Mucosa of gallbladder (tissue), 1 donor: ENCODE results near the gene PCDHGA2. TPM values are rescaled to one million over a fixed set of nuclear protein-coding genes. Genes with fewer than 3 reads are reported as not detected.
A peak's percentile ranks its signal among the peaks of the same experiment; 100 is the strongest.
"Not testable (repeated sequence)": the region's sequence is repeated elsewhere in the genome, so short reads cannot be mapped to it uniquely, and the experiment has no call there.

Source experiments
- DNase-seq: peaks from one replicate; pipeline ENCODE4 v3.0.0-alpha.2; 2020; ENCODE audit warnings: low spot score
- total RNA-seq: library from RNA; stranded (reverse); gene quantifications from one replicate; pipeline ENCODE4 v1.2.1, GENCODE V29; 2021
- donor health status: DM: no; HTN: no; CAD: no.

The PCDHGA2 gene
- 6.7 TPM for total RNA-seq

DNA sequence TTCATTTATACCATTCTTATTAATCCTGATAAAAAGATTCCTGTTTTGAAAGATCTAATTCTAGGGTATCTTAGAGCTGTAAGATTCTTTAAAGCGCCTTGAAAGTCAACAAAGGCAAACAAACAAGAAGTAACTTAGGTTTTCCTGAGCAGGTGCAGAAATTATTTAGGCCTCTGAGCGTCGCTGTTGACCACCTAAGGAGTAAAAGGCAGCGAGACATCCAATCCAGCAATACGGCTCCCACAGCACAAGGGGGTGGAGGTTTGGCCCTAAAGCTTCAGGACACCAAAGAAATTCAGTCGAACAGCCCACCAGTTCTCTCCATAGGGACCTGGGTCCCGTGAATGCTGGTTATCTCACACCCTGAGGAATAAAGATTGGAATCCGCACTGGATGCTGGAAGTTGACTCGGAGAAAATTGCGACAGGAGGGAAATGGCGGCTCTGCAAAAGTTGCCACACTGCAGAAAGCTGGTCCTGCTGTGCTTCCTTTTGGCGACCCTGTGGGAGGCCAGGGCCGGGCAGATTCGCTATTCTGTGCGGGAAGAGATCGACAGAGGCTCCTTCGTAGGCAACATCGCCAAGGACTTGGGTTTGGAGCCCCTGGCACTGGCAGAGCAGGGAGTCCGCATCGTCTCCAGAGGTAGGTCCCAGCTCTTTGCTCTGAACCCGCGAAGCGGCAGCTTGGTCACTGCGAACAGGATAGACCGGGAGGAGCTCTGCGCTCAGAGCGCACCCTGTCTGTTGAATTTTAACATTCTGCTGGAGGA, at the start of gene PCDHGA2:
Gene PCDHGA2, plus strand, starts transcription at position 223 of the 769 bp plus-strand sequence.
- DNase-seq = no peak

DNA sequence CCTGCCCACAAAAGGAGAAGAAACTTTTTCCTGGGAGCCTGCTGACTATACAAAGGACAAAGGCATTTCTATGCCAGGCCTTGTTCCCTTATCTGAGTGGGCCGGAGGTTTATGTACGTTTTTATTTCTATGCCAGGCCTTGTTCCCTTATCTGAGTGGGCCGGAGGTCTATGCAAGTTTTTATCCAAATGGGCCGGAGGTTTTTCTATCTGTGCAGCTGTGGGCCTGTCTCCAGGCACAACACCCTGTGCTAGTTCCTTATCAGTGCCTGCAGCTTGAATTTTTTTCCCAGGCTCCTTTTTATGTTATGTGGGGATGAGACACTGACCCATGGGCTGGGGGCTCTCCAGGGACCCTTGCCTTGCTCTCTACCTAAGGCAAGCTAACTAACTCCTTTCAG, 40.2 kb upstream of the PCDHGA2 start:
- no peak for DNase-seq

DNA sequence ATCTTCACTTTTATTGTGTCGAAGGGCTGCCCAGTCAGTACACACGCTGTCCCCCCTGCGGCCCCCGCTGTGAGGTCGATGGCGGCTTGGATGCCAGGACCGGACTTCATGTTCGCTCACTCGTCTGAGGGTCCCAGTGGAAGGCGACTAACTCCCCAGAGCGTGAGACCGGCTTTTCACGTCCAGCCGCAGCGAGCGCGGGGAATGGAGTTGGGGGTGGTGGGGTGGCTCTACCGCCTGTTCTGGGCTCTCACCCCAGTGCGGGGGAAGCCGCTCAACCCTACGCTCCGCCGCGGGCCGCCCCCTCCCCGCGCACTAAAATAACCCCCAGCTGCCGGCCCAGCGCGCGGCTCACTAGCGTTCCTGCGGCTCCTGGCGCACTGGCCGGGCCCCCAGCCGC, 34.8 kb upstream of the PCDHGA2 start, which contains the start of gene SLC25A2:
Gene SLC25A2, minus strand, starts transcription at position 294 of the 400 bp plus-strand sequence. Its CDS starts 184 bp downstream, at position 110.
- DNase-seq = no peak

DNA sequence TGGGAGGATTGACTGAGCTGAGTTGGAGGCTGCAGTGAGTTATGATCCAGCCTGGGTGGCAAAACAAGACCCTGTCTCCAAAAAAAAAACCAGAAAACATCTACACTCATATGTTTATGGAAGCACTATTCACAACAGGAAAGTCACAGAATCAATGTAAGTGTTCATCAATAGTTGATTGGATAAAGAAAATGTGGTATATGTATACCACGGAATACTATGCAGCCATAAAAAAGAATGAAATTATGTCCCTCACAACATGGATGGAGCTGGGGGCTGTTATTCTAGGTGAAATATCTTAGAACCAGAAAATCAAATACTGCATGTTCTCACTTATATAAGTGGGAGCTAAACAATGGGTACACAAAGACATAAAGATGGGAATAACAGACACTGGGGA, 31.9 kb upstream of the PCDHGA2 start:
- no peak for DNase-seq

DNA sequence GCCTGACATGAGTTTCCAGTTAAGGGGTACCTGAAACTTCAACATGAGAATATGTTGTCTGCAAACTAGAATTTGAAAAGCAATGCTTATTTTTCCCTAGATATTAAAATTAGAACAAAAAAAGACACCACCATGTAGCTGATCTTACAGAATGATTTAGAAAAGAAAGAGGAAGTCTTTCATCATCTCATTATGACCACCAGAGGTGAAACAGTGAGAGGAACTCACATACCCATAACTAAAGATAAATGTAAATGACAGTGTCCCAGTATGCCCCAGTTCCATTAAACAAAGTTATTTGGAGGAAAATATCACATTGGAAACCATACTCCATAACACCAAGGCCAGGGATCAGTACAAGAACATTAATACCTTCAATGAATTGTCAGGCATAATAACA, 24.8 kb upstream of the PCDHGA2 start:
- no peak for DNase-seq

DNA sequence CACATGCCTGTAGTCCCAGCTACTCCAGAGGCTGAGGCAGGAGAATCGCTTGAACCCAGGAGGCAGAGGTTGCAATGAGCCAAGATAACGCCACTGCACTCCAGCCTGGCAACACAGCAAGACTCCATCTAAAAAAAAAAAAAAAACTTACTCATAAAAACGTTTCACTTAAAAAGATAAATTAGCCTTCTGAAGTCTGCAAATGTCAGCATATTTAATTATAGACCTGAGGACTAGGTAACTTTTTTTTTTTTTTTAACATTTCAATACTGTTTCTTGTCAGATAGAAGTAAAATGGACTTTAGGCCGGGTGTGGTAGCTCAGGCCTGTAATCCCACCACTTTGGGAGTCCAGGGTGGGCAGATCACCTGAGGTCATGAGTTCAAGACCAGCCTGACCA, 21.6 kb upstream of the PCDHGA2 start:
- not testable (repeated sequence) for DNase-seq

DNA sequence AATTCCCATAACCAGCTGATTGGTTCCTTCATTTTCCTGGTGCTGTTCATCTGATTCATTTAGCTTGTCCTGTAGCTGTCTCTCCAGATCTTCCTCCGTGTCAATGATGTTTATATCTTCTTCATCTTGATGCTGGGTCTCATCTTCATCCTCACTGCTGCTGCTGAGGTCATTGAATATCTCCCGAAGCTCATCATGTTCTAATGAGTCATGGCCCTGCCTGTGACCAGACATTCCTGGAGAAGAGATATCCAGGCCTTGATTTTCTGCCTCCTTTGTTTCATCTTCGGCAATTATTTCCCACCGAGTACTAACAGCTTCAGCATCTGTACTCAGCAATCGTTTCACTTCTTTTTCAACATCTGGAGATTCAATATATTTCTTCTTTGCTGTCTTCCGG, 19.4 kb upstream of the PCDHGA2 start:
- no peak for DNase-seq

DNA sequence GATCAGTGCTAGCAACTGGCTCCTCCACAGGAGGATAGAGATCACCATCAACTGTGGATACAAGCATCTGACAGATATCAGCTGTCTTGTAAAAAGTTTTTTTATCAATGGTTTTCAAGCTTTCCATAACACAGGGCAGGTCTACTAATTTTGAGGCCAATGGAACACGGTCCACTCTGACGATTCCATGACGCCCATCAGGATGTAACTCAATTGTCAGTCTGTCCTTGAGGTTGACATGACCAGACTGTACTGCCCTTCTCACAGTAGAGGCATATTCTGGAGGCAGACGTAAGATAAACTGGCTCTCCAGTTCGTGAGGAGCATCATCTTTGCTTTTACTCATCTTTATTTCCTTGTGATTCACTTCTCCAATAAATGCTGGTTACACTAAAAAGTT, 18.9 kb upstream of the PCDHGA2 start:
- no peak for DNase-seq

DNA sequence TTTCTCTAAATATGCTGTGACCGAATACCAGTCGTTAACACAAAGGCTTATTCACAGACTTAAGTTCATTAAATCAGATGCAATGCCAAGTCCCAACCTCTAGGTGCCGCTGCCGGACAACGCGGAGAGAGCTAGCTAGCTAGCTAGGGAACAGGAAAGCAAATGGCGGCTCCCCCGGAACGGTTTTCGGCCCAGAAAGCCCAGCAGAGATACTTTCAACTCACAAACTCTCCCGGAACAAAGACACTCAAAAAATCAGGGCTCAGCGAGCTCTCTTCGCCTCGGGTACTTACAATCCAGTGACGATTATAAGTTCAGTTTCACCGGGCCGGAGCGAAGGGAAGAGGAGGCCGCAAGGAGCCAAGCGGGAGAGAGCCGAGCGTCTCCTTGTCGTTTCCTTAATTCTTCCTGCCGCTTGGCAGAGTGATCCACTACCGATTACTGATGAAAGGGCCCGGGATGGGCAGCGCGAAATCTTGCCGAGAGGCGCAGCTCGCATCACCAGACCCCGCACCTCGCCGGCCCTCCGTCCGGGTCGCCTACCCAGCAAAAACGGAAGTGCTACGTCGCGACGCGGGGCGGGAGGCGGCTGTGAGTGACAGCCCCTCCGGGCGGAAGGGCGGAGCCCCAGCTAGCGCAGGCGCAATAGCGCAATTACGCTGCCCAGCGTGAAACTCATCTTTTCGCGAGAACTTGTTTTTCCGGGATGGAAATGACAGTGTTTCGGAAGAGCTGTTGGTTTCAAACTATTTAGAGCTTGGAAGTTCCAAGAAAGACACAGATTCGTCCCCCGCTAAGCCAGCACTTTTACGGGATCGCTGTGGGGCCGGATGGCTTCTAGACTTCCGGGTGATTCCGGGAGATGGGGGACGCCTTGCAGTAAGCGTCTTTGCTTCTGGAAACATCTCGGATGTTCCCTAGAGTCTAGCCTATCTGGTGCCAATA, 18.1 kb upstream of the PCDHGA2 start, which contains the start of gene TAF7:
Gene TAF7, minus strand, starts transcription at position 560 of the 945 bp plus-strand sequence. CDS start 740 bp downstream, outside the sequence.
- peak; percentile 91 for DNase-seq

DNA sequence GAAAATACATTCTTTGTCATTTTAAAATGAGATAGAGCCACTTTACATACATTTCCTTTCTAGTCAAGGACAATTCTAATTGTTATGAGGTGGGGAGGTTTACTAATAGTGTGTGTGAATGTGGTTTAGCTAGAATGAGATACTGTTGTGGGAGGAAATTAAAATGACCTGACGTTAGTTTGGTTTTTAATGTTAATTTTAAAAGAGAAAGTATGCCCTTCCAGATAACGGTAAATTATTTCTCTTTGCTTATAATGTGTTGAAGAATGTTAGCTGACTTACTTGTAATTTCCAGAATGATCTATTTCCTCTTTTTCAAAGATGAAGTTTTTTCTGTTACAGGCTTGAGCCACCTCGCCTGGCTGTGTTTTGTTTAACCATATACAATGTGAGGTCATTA, 16.3 kb upstream of the PCDHGA2 start:
- DNase-seq = no peak

DNA sequence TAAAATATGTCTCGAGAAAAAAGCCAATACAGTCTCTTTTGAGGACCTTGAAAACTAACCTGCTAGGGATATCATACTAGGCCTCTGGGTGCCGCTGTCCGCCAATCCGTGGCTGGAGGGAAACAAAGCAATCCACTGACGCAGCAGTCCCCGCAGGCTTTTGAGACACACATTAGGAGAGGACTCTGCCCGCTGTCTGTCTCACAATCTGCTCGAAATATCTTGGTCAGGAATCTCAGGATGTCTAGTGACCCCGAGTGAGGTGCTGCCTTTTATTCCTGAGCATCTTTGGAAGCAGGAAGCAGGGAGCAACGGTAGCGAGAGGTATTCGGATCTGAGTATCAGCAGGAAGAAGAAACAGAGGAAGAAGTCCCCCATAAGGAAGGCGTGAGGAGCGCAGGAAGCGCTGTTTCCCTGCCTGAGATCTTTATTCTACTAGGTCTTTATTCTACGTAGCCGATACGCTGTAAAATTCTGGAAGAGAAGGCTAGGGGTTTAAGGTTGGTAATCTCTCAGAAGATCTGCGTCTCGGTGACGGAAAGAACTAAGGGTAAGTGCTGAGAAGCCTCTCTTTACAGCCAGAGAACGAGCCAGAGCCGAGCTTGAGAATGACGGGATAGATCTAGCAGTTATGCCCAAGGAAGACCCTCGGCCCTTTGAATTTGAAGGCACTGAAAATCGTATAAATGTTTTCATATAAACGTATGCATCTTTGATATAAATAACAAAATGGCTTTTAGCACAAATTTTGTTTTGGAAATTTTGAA, 12.3 kb upstream of the PCDHGA2 start:
- DNase-seq = peak; percentile 44

DNA sequence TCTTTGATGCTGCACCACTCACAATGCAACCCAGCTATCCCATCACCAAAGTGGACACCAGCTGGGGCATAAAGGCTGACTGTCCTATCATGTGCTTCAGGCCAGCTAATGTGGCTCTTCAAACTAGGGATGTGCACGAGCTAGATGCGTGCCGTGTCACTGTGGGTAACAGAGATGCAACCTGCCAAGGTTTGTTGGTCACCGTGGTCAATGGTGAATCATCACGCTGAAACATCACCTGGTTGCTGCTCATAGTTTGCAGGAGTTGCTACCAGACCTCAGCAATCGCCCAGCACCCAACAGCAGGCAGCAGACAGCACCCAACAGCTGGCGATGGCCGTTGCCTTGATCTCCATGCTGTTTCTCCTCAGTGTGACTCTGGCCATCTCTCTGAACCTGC, 10.3 kb upstream of the PCDHGA2 start:
- DNase-seq = no peak

DNA sequence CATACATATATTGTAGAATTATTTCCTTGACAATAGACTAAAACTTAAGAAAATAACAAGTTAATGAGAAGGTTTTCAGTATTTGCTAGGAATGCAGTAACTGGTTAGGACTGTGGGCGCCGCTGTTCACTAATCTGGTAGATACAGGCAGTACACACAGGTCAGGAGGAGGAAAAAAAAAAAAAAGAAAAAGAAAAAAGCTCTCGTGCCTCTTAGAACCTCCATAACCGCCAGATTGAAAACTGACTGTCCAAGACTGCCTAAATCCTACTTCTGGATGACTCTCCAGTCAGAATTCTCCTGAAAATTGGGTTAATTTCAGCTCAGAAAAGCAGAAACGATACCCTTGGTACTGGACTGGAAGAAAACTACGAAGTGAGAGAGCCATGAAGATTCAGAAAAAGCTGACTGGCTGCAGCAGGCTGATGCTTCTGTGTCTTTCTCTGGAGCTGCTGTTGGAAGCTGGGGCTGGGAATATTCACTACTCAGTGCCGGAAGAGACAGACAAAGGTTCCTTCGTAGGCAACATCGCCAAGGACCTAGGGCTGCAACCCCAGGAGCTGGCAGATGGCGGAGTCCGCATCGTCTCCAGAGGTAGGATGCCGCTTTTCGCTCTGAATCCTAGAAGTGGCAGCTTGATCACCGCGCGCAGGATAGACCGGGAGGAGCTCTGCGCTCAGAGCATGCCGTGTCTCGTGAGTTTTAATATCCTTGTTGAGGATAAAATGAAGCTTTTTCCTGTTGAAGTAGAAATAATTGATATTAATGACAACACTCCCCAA, 8.1 kb upstream of the PCDHGA2 start, which contains the start of gene PCDHGA1:
Gene PCDHGA1, plus strand, starts transcription at position 216 of the 782 bp plus-strand sequence.
- no peak for DNase-seq

DNA sequence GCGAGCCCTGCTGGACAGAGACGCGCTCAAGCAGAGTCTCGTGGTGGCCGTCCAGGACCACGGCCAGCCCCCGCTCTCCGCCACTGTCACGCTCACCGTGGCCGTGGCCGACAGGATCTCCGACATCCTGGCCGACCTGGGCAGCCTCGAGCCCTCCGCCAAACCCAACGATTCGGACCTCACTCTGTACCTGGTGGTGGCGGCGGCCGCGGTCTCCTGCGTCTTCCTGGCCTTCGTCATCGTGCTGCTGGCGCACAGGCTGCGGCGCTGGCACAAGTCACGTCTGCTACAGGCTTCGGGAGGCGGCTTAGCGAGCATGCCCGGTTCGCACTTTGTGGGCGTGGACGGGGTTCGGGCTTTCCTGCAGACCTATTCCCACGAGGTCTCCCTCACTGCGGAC, 6.0 kb upstream of the PCDHGA2 start:
- DNase-seq = not testable (repeated sequence)

DNA sequence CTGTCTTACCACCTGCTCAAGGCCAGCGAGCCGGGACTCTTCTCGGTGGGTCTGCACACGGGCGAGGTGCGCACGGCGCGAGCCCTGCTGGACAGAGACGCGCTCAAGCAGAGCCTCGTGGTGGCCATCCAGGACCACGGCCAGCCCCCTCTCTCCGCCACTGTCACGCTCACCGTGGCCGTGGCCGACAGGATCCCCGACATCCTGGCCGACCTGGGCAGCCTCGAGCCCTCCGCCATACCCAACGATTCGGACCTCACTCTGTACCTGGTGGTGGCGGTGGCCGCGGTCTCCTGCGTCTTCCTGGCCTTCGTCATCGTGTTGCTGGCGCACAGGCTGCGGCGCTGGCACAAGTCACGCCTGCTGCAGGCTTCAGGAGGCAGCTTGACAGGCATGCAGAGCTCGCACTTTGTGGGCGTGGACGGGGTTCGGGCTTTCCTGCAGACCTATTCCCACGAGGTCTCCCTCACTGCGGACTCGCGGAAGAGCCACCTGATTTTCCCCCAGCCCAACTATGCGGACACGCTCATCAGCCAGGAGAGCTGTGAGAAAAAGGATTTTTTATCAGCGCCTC, 2.3 kb downstream of the PCDHGA2 start:
- not testable (repeated sequence) for DNase-seq

DNA sequence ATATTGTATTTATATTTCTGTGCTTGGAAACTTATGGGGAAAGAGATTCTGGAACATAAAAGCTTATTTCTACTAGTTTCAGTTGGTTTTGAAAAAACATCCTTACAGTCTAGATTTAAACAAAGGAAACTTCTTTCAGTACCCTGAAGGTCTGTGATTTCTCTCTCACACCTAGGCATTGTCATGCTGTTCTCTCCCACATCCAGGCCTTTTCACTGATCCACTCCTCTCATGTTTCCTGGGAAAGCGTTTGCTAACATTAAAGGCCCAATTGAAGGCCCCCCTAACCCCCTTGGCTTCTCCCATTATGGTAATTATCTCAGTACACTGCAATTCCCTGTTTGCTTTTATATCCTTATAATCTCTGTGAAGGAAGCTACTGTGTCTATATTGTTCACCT, 4.2 kb downstream of the PCDHGA2 start:
- no peak for DNase-seq

DNA sequence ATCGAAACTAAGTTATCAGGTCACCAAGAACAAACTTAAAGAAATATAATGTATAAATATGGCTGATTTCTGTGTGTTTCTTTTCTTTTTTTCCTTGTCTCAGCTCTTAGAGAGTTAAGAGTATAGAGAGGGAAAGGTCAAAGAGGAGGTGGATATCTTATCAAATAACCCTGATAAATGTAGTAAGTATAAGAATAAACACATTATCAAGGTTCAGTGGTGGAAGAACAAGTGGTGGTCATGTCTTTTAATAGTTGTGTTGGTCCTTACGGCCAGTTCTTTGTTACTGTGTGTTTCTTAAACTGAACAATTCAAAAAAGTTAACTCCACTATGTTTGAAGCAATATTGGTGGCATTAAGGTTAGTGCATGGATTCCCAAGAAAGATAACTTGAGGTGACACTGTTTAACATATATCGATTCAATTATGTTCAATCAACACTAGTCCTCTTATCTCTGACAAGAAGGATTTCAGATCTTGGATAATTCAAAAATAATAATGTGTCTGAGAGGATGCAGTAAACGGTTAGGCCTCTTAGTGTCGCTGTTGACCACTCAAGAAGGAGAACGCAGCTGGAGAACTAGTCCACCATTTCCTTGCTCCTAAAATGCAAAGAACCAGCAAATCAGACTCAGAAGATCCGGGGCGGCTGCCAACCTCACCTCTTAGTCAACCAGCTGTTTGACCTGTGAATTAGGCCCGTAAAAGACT, 4.8 kb downstream of the PCDHGA2 start, which contains the start of gene PCDHGA3:
Gene PCDHGA3, plus strand, starts transcription at position 588 of the 711 bp plus-strand sequence. CDS start 205 bp downstream, outside the sequence.
- DNase-seq = no peak

DNA sequence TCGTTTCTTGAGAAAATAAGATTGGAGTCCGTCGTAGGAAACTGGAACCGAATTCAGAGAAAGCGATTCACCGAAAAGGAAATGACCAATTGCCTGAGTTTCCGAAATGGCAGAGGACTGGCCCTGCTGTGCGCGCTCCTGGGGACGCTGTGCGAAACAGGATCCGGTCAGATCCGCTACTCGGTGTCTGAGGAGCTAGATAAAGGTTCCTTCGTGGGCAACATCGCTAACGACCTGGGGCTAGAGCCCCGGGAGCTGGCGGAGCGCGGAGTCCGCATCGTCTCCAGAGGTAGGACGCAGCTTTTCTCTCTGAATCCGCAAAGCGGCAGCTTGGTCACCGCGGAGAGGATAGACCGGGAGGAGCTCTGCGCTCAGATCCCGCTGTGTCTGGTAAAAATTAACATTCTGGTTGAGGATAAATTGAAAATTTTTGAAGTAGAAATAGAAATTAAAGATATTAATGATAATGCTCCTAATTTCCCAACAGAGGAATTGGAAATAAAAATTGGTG, 5.4 kb downstream of the PCDHGA2 start:
- DNase-seq = no peak

DNA sequence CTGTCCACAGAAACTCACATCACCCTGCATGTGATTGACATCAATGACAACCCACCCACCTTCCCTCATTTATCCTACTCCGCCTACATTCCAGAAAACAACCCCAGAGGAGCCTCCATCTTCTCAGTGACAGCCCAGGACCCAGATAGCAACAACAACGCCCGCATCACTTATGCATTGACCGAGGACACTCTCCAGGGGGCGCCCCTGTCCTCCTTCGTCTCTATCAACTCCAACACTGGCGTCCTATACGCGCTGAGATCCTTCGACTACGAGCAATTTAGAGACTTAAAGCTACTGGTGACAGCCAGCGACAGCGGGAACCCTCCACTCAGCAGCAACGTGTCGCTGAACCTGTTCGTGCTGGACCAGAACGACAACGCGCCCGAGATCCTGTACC, 6.8 kb downstream of the PCDHGA2 start:
- no peak for DNase-seq
